Measurements from ENCODE around the gene KRT32.

- TF ChIP-seq CTCF (IDR thresholded peaks at IDR 0.05) (no peak), EZH2 (IDR thresholded peaks at IDR 0.05; ENCODE audit: borderline replicate concordance, insufficient read depth, low read depth, low read length, poor library complexity, severe bottlenecking) (no peak)
Observed at GRCh38 chr17:41437769-41438168, 29.4 kb downstream of the KRT32 start.

All from B cell (primary cell).